22Rv1 (cell line): Measurements from ENCODE around the gene KIF23.

Source experiments
- H3K27ac ChIP-seq: fragments of 450-650 bp; 2 replicates; pipeline ENCODE4 v1.5.1; 2017
- ZFX ChIP-seq: fragments of 450-650 bp; IDR thresholded peaks from 2 replicates; pipeline ENCODE4 v1.6.1; 2017; ENCODE audit warnings: antibody characterized with exemption, borderline replicate concordance
- TF ChIP-seq, protein P1 (sequence below): fragments of 450-650 bp; IDR thresholded peaks from 2 replicates; pipeline ENCODE4 v1.5.1; 2017; ENCODE audit warnings: mild to moderate bottlenecking

The KIF23 gene

GRCh38 chr15:69421498-69421897, 7.3 kb downstream of the KIF23 start:
- no peak overlapping the region for H3K27ac ChIP-seq
- TF ChIP-seq, protein P1, sequence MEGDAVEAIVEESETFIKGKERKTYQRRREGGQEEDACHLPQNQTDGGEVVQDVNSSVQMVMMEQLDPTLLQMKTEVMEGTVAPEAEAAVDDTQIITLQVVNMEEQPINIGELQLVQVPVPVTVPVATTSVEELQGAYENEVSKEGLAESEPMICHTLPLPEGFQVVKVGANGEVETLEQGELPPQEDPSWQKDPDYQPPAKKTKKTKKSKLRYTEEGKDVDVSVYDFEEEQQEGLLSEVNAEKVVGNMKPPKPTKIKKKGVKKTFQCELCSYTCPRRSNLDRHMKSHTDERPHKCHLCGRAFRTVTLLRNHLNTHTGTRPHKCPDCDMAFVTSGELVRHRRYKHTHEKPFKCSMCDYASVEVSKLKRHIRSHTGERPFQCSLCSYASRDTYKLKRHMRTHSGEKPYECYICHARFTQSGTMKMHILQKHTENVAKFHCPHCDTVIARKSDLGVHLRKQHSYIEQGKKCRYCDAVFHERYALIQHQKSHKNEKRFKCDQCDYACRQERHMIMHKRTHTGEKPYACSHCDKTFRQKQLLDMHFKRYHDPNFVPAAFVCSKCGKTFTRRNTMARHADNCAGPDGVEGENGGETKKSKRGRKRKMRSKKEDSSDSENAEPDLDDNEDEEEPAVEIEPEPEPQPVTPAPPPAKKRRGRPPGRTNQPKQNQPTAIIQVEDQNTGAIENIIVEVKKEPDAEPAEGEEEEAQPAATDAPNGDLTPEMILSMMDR = no peak
- no peak for TF ChIP-seq ZFX

DNA sequence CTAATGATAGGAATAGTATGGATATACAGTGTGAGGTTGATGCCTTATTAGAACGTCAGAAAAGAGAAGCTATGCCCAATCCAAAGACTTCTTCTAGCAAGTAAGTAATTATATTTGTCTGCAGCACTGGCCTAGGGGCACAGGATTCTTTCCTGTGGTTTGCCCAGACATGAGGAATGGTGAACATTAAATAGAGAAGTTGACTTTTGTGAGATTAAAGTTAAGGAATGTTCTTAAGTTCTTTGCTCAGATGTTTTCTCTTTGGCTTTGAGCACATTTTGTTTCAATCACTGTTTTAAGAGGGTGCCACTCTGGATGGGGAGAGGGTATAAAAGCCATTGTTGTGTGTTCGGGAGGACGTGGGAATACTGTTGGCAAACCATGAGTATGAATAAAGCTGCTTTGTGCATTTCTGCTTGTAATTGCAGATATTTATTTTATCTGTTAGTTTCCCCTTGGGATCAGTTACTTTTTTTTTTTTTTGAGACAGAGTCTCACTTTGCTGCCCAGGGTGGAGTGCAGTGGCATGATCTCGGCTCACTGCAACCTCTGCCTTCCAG, 8.3 kb downstream of the KIF23 start:
- TF ChIP-seq, protein P1 = no peak
- no peak for TF ChIP-seq ZFX

DNA sequence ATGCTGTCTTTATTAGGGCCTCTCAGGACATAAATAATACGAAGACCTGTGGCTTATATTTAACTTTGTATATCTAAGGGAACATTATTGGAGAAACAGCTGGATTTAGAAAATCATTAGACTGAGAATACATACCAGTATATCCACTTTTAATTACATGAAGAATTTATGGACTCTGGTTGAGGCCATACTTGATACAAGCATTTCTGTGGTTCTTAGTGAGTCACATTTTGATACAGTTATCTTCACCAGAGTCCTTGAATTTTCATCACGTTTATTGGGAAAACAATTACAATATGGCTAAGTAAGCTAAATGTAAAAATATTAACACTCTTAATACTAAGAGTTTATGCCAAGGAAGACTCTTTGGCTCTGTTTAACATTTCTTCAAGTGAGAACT, 9.9 kb downstream of the KIF23 start:
- TF ChIP-seq, protein P1 = no peak
- no peak for TF ChIP-seq ZFX
- no peak overlapping the region for H3K27ac ChIP-seq

More for the DNA sequence above, 8.3 kb downstream of the KIF23 start:
- H3K27ac ChIP-seq = no peak overlapping the region

GRCh38 chr15:69424748-69425413, 10.7 kb downstream of the KIF23 start:
- H3K27ac ChIP-seq = no peak overlapping the region
- no peak for TF ChIP-seq ZFX
- TF ChIP-seq, protein P1 = no peak

DNA sequence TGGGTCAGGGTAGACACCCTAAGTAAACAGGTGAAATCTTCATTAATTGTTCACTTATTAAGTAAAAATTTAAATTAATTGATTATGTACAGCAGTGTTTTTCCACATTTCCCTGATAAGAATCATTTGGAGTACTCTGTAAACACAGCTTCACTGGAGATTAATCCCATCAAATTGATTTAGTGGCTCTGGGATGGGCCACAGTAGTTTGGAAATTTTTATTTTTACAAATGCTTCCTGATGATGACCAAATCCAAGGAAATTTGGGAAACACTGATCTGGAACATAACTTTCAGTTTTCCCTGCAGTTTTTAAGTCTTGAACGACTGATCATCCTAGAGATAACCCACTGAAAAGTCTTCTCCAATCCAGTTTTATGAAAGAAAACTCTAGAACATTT, 19.7 kb downstream of the KIF23 start:
- no peak for TF ChIP-seq ZFX
- TF ChIP-seq, protein P1 = no peak
- no peak overlapping the region for H3K27ac ChIP-seq

DNA sequence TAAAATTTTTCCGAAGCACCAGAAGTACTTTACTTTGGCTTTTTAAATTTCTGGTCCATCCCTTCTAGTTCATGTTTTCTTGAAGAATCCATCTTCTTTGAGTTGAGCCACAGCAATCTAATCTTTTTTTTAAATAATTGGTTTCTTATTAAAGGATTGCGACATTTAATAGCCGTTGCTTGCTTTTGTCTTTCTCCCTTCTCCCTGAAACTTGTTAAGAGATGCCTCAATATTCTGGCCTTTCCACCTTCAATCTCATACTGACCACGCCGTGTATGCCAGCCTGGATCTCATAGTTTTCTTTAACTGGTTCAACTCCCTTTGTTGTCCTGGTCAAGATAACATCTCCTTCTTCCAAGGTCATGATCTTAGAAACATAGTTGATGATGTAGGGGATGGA, 20.1 kb downstream of the KIF23 start:
- H3K27ac ChIP-seq = no peak overlapping the region
- no peak for TF ChIP-seq ZFX
- TF ChIP-seq, protein P1 = no peak

- H3K27ac ChIP-seq = no peak overlapping the region
- TF ChIP-seq, protein P1 = no peak
- no peak for TF ChIP-seq ZFX
Measured at GRCh38 chr15:69434679-69435078, 20.5 kb downstream of the KIF23 start.
